Right cardiac atrium (tissue), 5 donors: ENCODE measurements around the gene RNF135. TPM values are rescaled to one million over a fixed set of nuclear protein-coding genes. Genes with fewer than 3 reads are reported as not detected.
"Not testable (repeated sequence)": the region's sequence is repeated elsewhere in the genome, so short reads cannot be mapped to it uniquely, and the experiment has no call there.

Source experiments
- ATAC-seq, 2 donors: fragments of 200-7000 bp; cut with Tn5 transposase; one replicate each; pipeline versions ENCODE4 v1.8.0 to v1.9.1; 2020; ENCODE audit warnings: moderate library complexity in 2 of 2, mild to moderate bottlenecking in 1 of 2
- DNase-seq, 3 donors: peaks; one replicate each; pipeline ENCODE4 v3.0.0-alpha.2; 2020
- H3K27ac ChIP-seq: one replicate; pipeline ENCODE4 v1.5.1; 2013; ENCODE audit warnings: mild to moderate bottlenecking, low read length, control low read depth, moderate library complexity
- H3K27me3 ChIP-seq: one replicate; pipeline ENCODE4 v1.6.1; 2013; ENCODE audit not compliant: control insufficient read depth, insufficient read depth
- H3K4me1 ChIP-seq: one replicate; pipeline ENCODE4 v1.6.1; 2013; ENCODE audit warnings: low read length; ENCODE audit not compliant: control insufficient read depth, insufficient read depth
- H3K4me3 ChIP-seq: one replicate; pipeline ENCODE4 v1.5.1; 2013; ENCODE audit warnings: low read length, control low read depth
- H3K9me3 ChIP-seq: one replicate; pipeline ENCODE4 v1.6.1; 2013; ENCODE audit warnings: low read length; ENCODE audit not compliant: control insufficient read depth
- WGBS: extraction: QIAGEN DNeasy Blood & Tissue Kit; methylation state at CpG from one replicate; pipeline ENCODE4 v1.1.7; 2013; 5-methylcytosine and 5-hydroxymethylcytosine counted together
- intact Hi-C, 4 donors: fragments of 100-400 bp; cut with DNase I; formaldehyde crosslinking; loops; one replicate each; pipeline versions ENCODE4 v1.11.0 to v1.14.0; 2022 to 2023
- polyA plus RNA-seq: library from polyadenylated mRNA; stranded (reverse); fragments of 200-250 nt; gene quantifications from one replicate; pipeline ENCODE4 v1.2.3, GENCODE V29; 2013
- total RNA-seq, 4 donors: library from RNA; stranded (reverse); fragmentation: NEBNext Ultra II Directional; extraction: Animal tissue kit (Norgen Biotek cat#: 25700); gene quantifications; one replicate each; pipeline ENCODE4 v1.2.1, GENCODE V29; 2021
- donor health status: healthy with polysubstance abuse.
- donor health status: DM: no; HTN: yes; CAD: no.
- donor health status: DM: no; HTN: no; CAD: no.
- donor health status: DM: no; HTN: yes; CAD: no; lungs with severe emphysema.
- donor health status: DM: yes; HTN: yes; CAD: no.

Gene RNF135
- total and polyA plus RNA-seq, 5 donors, result 6.6 to 10.4 (median 9.2) TPM

DNA sequence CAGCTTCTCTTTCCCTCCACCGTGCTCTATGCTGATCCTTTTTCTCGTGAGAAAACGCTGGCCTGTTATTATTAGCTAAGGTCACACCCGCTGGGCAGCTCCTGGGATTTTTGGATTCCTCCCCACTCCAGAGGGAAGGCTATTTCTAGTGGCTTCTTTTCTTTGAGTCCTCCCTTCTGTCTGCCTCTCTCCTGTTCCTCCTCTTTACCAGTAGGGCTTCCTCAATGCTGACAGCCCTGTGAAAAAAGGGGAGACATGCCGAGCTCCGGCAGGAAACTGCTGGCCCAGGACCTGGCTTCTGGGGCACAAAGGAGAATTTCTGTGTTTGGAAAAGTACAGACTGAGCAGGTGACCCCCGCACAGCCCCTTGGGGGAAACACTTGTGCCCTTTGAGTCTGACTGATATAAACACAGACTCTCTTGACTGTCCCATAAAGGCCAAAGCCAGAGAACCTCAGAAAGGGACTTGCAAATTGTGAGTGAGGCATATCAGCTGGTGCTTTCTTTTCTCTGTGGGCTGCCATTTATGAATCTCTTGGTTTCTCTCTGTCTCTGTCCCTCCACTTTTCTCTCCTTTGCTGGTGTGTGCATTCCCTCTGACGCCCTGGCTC, 14.0 kb upstream of the RNF135 start:
- intact Hi-C loops, result no loop called here
- Histone ChIP-seq H3K9me3 (no peaks in the 10 kb centered on the region), H3K27ac (peak overlapping the region; percentile 63), H3K4me3 (no peak overlapping the region), H3K27me3 (no peaks in the 10 kb centered on the region), H3K4me1 (no peaks in the 10 kb centered on the region)
- DNase-seq, result peak in 2 of 3 donors; percentile 55 to 60
- peak; percentile 30 to 35 for ATAC-seq
- WGBS, result 27% methylated on average over 8 of the region's 8 CpGs

GRCh38 chr17:30957741-30958140, 13.1 kb upstream of the RNF135 start:
- Histone ChIP-seq H3K27ac (no peak overlapping the region), H3K4me3 (no peak overlapping the region), H3K4me1 (no peaks in the 10 kb centered on the region), H3K9me3 (no peaks in the 10 kb centered on the region), H3K27me3 (no peaks in the 10 kb centered on the region)
- ATAC-seq (no peak), DNase-seq (no peak)
- 92% methylated on average over 6 of the region's 6 CpGs for WGBS
- intact Hi-C loops, result no loop called here

DNA sequence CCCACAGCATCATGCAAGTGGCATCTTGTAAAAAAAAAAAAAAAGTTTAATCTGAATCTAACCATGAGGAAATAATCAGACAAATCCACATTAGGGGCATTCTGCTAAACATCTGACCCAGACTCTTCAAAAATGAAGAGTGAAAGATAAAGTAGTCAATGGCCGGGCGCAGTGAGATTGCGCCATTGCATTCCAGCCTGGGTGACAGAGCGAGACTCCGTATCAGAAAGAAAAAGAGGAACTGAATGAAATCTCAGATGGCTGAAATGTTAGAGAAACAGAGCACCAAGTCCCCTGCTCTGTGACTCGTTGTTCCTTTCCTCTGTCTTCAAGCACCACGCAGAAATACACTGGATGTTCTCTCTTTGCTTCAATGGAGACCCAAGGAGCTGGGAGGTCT, 12.7 kb upstream of the RNF135 start:
- no peaks in the 10 kb centered on the region for H3K9me3 ChIP-seq
- H3K4me3 ChIP-seq, result no peak overlapping the region
- DNase-seq, result peak in 2 of 3 donors; percentile 59 to 77
- H3K4me1 ChIP-seq, result no peaks in the 10 kb centered on the region
- intact Hi-C loops, result no loop called here
- 74% methylated on average over 7 of the region's 7 CpGs for WGBS
- peak overlapping the region; percentile 61 for H3K27ac ChIP-seq
- H3K27me3 ChIP-seq, result no peaks in the 10 kb centered on the region
- ATAC-seq, result no peak

GRCh38 chr17:30961209-30962188, 9.3 kb upstream of the RNF135 start:
- Histone ChIP-seq H3K4me1 (no peaks in the 10 kb centered on the region), H3K9me3 (no peaks in the 10 kb centered on the region), H3K27me3 (no peaks in the 10 kb centered on the region), H3K4me3 (no peak overlapping the region), H3K27ac (peak overlapping the region; percentile 7)
- DNase-seq (no peak), ATAC-seq (no peak)
- intact Hi-C loops, result no loop called here
- 83% methylated on average over 9 of the region's 9 CpGs for WGBS

DNA sequence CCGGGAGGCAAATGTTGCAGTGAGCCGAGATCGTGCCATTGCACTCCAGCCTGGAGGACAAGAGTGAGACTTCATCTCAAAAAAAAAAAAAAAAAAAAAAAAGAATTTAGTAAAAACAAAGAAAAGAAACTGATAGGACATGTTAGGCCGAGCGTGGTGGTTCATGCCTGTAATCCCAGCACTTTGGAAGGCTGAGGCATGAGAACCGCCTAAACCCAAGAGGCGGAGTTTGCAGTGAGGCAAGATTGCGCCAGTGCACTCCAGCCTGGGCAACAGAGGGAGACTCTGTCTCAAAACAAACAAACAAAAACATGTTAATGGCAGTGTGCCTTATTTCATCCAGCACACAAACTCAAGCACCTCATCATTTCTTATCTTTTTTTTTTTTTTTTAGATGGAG, 6.5 kb upstream of the RNF135 start:
- H3K4me3 ChIP-seq, H3K27ac ChIP-seq: not testable (repeated sequence)
- 94% methylated on average over 8 of the region's 8 CpGs for WGBS

GRCh38 chr17:30964876-30965275, 6.0 kb upstream of the RNF135 start:
- Histone ChIP-seq H3K4me1 (no peaks in the 10 kb centered on the region), H3K4me3 (no peak overlapping the region), H3K27me3 (no peaks in the 10 kb centered on the region), H3K9me3 (no peaks in the 10 kb centered on the region), H3K27ac (no peak overlapping the region)
- no peak for DNase-seq
- 83% methylated on average over 5 of the region's 5 CpGs for WGBS
- intact Hi-C loops, result no loop called here
- no peak for ATAC-seq

More for the DNA sequence above, 6.5 kb upstream of the RNF135 start:
- ATAC-seq, intact Hi-C loops, H3K9me3 ChIP-seq, H3K27me3 ChIP-seq, H3K4me1 ChIP-seq, DNase-seq: not testable (repeated sequence)

DNA sequence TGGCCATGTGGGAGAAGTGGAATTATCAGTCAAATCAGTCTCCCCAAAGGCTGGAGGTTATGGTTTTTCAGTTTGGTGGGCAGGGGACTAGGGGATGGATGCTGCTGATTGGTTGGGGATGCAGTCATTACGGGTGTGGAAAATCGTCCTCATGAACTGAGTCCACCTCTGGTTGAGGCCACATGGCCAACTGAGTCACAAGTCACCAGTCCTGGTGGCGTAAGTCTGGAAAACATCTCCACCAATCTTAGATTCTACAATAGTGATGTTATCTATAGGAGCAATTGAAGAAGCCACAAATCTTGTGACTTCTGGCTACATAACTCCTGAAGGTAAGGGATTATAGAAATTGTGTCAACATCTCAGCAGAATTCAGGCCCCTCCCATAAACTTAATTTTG, 5.2 kb upstream of the RNF135 start:
- intact Hi-C loops, result no loop called here
- no peaks in the 10 kb centered on the region for H3K4me1 ChIP-seq
- no peak overlapping the region for H3K27ac ChIP-seq
- H3K4me3 ChIP-seq, result no peak overlapping the region
- H3K27me3 ChIP-seq, result no peaks in the 10 kb centered on the region
- DNase-seq (no peak), ATAC-seq (no peak)
- H3K9me3 ChIP-seq, result no peaks in the 10 kb centered on the region
- WGBS, result 88% methylated on average over 3 of the region's 3 CpGs

DNA sequence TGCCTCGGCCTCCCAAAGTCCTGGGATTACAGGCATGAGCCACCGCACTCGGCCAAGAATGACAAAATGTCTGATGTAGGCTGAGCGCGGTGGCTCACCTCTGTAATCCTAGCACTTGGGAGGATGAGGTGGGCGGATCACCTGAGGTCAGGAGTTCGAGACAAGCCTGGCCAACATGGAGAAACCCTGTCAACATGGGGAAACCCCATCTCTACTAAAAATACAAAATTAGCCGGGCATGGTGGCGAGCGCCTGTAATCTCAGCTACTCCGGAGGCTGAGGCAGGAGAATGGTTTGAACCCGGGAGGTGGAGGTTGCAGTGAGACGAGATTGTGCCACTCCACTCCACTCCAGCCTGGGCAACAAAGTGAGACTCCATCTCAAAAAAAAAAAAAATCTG, 2.9 kb upstream of the RNF135 start:
- H3K9me3 ChIP-seq, intact Hi-C loops: not testable (repeated sequence)
- WGBS, result 96% methylated on average over 13 of the region's 13 CpGs

DNA sequence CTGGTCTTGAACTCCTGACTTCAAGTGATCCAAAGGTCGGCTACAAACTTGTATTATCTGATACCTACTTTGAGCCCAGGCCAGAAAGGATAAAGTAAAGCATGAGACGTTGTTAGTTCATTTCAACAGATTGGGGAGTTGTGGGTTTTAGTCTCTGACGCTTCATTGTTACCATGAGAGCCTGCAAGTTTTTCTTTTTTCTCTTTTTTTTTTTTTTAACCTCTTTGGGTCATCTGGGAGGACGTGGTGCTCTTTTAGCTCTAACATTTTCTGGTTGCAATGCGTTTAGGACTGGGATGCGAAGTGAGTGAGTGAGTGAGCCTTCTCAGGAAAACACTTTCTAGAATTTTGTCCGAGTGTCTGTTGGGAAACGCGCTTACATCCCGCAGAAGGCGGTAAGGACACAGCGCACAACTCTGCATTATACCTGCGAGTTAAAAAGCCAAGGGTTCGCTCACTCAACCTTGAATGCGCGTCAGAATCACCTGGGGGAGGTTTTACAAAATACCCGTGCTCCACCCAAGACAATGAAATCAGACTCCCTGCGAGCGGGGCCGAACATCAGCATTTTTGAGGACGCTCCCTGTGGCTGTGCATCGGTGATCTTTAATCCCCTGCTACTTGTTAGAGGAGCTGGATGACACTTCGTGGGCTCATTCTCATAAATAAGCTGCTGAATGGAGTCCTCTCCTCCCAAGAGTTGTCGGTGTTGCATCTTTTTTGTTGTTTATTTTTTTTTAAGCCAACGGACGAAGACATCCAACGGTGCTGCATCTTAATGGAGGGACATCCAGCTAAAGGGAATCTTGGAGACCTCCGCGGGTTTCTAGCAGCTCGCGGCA, 629 bp upstream of the RNF135 start:
- intact Hi-C loops, result no loop called here
- no peaks in the 10 kb centered on the region for H3K9me3 ChIP-seq
- H3K4me1 ChIP-seq, result no peaks in the 10 kb centered on the region
- DNase-seq (no peak), ATAC-seq (peak in 1 of 2 donors; percentile 17)
- H3K27ac ChIP-seq, result peak overlapping the region; percentile 80
- H3K4me3 ChIP-seq, result peak overlapping the region; percentile 65
- no peaks in the 10 kb centered on the region for H3K27me3 ChIP-seq
- WGBS, result 15% methylated on average over 31 of the region's 31 CpGs

More for the DNA sequence above, 2.9 kb upstream of the RNF135 start:
- H3K4me3 ChIP-seq, ATAC-seq, H3K27ac ChIP-seq, H3K4me1 ChIP-seq, DNase-seq, H3K27me3 ChIP-seq: not testable (repeated sequence)

DNA sequence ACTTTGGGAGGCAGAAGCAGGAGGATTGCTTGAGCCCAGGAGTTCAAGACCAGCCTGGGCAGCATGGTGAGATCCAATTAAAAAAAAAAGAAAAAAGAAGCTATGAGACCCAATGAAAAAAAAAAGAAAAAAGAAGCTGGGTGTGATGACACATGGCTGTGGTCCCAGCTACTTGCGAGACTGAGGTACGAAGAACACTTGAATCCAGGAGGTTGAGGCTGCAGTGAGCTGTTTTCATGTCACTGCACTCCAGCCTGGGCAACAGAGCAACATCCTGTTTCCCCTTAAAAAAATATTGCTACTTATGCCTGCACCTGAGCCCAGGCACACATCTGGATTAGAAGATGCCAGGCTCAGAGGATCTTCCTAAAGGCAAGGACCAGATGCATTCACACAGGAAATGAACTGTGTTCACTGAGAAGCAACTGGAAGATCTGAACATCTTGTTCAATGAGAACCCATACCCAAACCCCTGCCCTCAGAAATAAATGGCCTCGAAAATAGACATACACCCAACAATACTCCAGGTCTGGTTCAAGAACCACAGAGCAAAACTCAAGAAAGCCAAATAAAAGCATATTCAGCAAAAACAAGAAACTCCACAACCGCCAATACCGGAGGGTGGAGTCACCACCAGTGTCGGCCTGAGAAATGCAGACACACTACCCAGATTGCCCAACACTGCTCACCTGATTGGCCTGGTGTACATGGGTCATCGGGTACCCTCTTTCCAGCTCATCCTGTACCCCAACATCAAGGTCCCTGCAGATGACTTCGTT, 4.4 kb downstream of the RNF135 start:
- Histone ChIP-seq H3K9me3 (peaks cover 2% of the 10 kb centered on the region), H3K4me1 (no peaks in the 10 kb centered on the region), H3K27me3 (no peaks in the 10 kb centered on the region), H3K27ac (no peak overlapping the region), H3K4me3 (no peak overlapping the region)
- DNase-seq (no peak), ATAC-seq (no peak)
- intact Hi-C loops, result no loop called here
- 96% methylated on average over 8 of the region's 8 CpGs for WGBS
